Common myeloid progenitor, CD34-positive (primary cell): ENCODE measurements around the gene TFF3.
A peak's percentile ranks its signal among the peaks of the same experiment; 100 is the strongest.

Experiments used
- CTCF ChIA-PET: fragments of 350-600 bp; sonication (Branson Sonifier 250); formaldehyde crosslinking; loops from one replicate; lab custom pipeline; 2021; ENCODE audit warnings: antibody characterized with exemption; lab: Charles Lee
- POLR2A ChIA-PET: fragments of 350-600 bp; sonication (Branson Sonifier 250); formaldehyde crosslinking; loops from one replicate; lab custom pipeline; 2021; ENCODE audit warnings: antibody characterized with exemption; lab: Charles Lee
- DNase-seq, 3 donors: peaks; one replicate each; pipeline versions ENCODE4 v3.0.0 to v3.0.0-alpha.2; 2013
- H3K27ac ChIP-seq, 2 experiments: 1 replicate in 1 of 2; 2 replicates in 1 of 2; pipeline ENCODE4 v1.7.0; 2013; ENCODE audit warnings: inconsistent platforms in 2 of 2, low read length in 2 of 2, mild to moderate bottlenecking in 2 of 2, low read depth in 1 of 2, moderate library complexity in 1 of 2; ENCODE audit not compliant: severe bottlenecking in 2 of 2, insufficient read depth in 1 of 2, poor library complexity in 1 of 2
- H3K27me3 ChIP-seq, 5 experiments: replicated peaks in 2 of 5; 1 replicate in 3 of 5; 2 replicates in 2 of 5; pipeline versions ENCODE4 v1.6.1 to v1.7.0; 2013; ENCODE audit warnings: low read length in 4 of 5, mild to moderate bottlenecking in 2 of 5, moderate library complexity in 2 of 5, inconsistent platforms in 1 of 5; ENCODE audit not compliant: insufficient read depth in 5 of 5, control insufficient read depth in 4 of 5
- H3K36me3 ChIP-seq, 4 experiments: 1 replicate in 2 of 4; 2 replicates in 2 of 4; pipeline versions ENCODE4 v1.6.1 to v1.7.0; 2013; ENCODE audit warnings: low read length in 3 of 4, control low read depth in 1 of 4, mild to moderate bottlenecking in 1 of 4; ENCODE audit not compliant: control insufficient read depth in 4 of 4, insufficient read depth in 4 of 4
- H3K4me1 ChIP-seq, 4 experiments: 1 replicate in 3 of 4; 2 replicates in 1 of 4; pipeline versions ENCODE4 v1.6.1 to v1.7.1; 2013; ENCODE audit warnings: low read length in 3 of 4, mild to moderate bottlenecking in 3 of 4, control low read depth in 1 of 4, inconsistent platforms in 1 of 4, moderate library complexity in 1 of 4; ENCODE audit not compliant: control insufficient read depth in 4 of 4, insufficient read depth in 4 of 4; ENCODE audit errors: control extremely low read depth in 1 of 4
- H3K4me3 ChIP-seq, 7 experiments: 1 replicate in 4 of 7; 2 replicates in 3 of 7; pipeline versions ENCODE4 v1.5.1 to v1.7.0; 2013; ENCODE audit warnings: mild to moderate bottlenecking in 7 of 7, low read length in 6 of 7, moderate library complexity in 6 of 7, inconsistent platforms in 2 of 7, low read depth in 2 of 7, control low read depth in 1 of 7; ENCODE audit not compliant: insufficient read depth in 4 of 7, control insufficient read depth in 1 of 7; ENCODE audit errors: extremely low read depth in 1 of 7
- H3K9me3 ChIP-seq, 5 experiments: 1 replicate in 4 of 5; 2 replicates in 1 of 5; pipeline versions ENCODE4 v1.6.1 to v1.7.1; 2013; ENCODE audit warnings: low read length in 4 of 5, mild to moderate bottlenecking in 2 of 5, inconsistent platforms in 1 of 5, low read depth in 1 of 5, moderate library complexity in 1 of 5; ENCODE audit not compliant: control insufficient read depth in 4 of 5, insufficient read depth in 2 of 5; ENCODE audit errors: control extremely low read depth in 1 of 5
- WGBS: methylation state at CpG from one replicate; pipeline ENCODE4 v1.1.5; 2013; ENCODE audit not compliant: insufficient coverage; 5-methylcytosine and 5-hydroxymethylcytosine counted together

The TFF3 gene

GRCh38 chr21:42264245-42265195 is 50.7 kb downstream of the TFF3 start:
- peaks cover 8 to 93% (median 77%) of the 10 kb centered on the region in 4 experiments for H3K4me1 ChIP-seq

GRCh38 chr21:42263591-42264131 is 51.5 kb downstream of the TFF3 start:
- Histone ChIP-seq H3K4me3 (peak overlapping the region in 4 of 7 experiments; percentile 2 to 48 (median 14)), H3K4me1 (peaks cover 10 to 93% (median 77%) of the 10 kb centered on the region in 4 experiments), H3K27ac (peak overlapping the region; percentile 47 to 68), H3K36me3 (peaks cover 0 to 3% (median 0%) of the 10 kb centered on the region in 4 experiments), H3K27me3 (no peaks in the 10 kb centered on the region), H3K9me3 (no peaks in the 10 kb centered on the region)
- WGBS = 26% methylated on average over 18 of the region's 18 CpGs
- DNase-seq = peak in 2 of 3 donors; percentile 63 to 74
- ChIA-PET CTCF (interaction anchor here (0.6 to 8.9 kb wide), 11 partner anchors 12 to 118 kb away, joined by 3 to 116 read pairs (median 5); no protein-coding TSS in a partner anchor), POLR2A (interaction anchor here (1.2 to 1.5 kb wide), 2 partner anchors 29 to 44 kb away, joined by 4 read pairs; no protein-coding TSS in a partner anchor)

More at GRCh38 chr21:42264245-42265195, 50.7 kb downstream of the TFF3 start:
- H3K4me3 ChIP-seq = no peak overlapping the region
- 80% methylated on average over 12 of the region's 13 CpGs for WGBS
- no peak for DNase-seq
- H3K9me3 ChIP-seq = no peaks in the 10 kb centered on the region
- H3K36me3 ChIP-seq = peaks cover 0 to 3% (median 0%) of the 10 kb centered on the region in 4 experiments
- POLR2A ChIA-PET = interaction anchor here (0.6 to 1.5 kb wide), 3 partner anchors 30 to 180 kb away, joined by 3 to 4 read pairs (median 4); no protein-coding TSS in a partner anchor
- no peaks in the 10 kb centered on the region for H3K27me3 ChIP-seq
- H3K27ac ChIP-seq = no peak overlapping the region
- CTCF ChIA-PET = interaction anchor here (0.6 to 8.9 kb wide), 7 partner anchors 12 to 119 kb away, joined by 3 to 116 read pairs (median 5); no protein-coding TSS in a partner anchor

GRCh38 chr21:42262831-42263231 is 52.4 kb downstream of the TFF3 start:
- DNase-seq = peak; percentile 70 to 93 (median 89)
- peaks cover 0 to 3% (median 0%) of the 10 kb centered on the region in 4 experiments for H3K36me3 ChIP-seq
- CTCF ChIA-PET = interaction anchor here (0.8 to 8.9 kb wide), 14 partner anchors 8 to 117 kb away, joined by 3 to 116 read pairs (median 4); no protein-coding TSS in a partner anchor
- no peaks in the 10 kb centered on the region for H3K27me3 ChIP-seq
- peaks cover 10 to 89% (median 71%) of the 10 kb centered on the region in 4 experiments for H3K4me1 ChIP-seq
- peak overlapping the region; percentile 47 to 68 for H3K27ac ChIP-seq
- H3K9me3 ChIP-seq = no peaks in the 10 kb centered on the region
- WGBS = 13% methylated on average over 8 of the region's 11 CpGs
- H3K4me3 ChIP-seq = peak overlapping the region in 3 of 7 experiments; percentile 13 to 48 (median 29)
- POLR2A ChIA-PET = interaction anchor here (0.5 to 2.1 kb wide), 4 partner anchors 28 to 560 kb away, joined by 3 to 8 read pairs (median 4); no protein-coding TSS in a partner anchor

GRCh38 chr21:42261829-42262200 is 53.4 kb downstream of the TFF3 start:
- ChIA-PET POLR2A (interaction anchor here (0.6 to 2.1 kb wide), 2 partner anchors 27 to 100 kb away, joined by 6 to 8 read pairs; no protein-coding TSS in a partner anchor), CTCF (interaction anchor here (1.0 to 8.9 kb wide), 10 partner anchors 10 to 109 kb away, joined by 3 to 116 read pairs (median 10); no protein-coding TSS in a partner anchor)
- peaks cover 0 to 3% (median 0%) of the 10 kb centered on the region in 4 experiments for H3K36me3 ChIP-seq

More at GRCh38 chr21:42261829-42262200, 53.4 kb downstream of the TFF3 start:
- peaks cover 10 to 79% (median 60%) of the 10 kb centered on the region in 4 experiments for H3K4me1 ChIP-seq
- H3K27ac ChIP-seq = no peak overlapping the region
- 97% methylated on average over 6 of the region's 7 CpGs for WGBS
- DNase-seq = no peak
- H3K4me3 ChIP-seq = no peak overlapping the region
- H3K9me3 ChIP-seq = no peaks in the 10 kb centered on the region
- H3K27me3 ChIP-seq = no peaks in the 10 kb centered on the region
